GM21576 (cell line): ENCODE data around the gene SIAH2.

Experiments
- ATAC-seq: cut with Tn5 transposase; IDR thresholded peaks from one replicate; pipeline ENCODE4 v1.9.1; 2021; ENCODE audit warnings: mild to moderate bottlenecking, moderate library complexity; ENCODE audit not compliant: unreplicated experiment

SIAH2 gene

DNA sequence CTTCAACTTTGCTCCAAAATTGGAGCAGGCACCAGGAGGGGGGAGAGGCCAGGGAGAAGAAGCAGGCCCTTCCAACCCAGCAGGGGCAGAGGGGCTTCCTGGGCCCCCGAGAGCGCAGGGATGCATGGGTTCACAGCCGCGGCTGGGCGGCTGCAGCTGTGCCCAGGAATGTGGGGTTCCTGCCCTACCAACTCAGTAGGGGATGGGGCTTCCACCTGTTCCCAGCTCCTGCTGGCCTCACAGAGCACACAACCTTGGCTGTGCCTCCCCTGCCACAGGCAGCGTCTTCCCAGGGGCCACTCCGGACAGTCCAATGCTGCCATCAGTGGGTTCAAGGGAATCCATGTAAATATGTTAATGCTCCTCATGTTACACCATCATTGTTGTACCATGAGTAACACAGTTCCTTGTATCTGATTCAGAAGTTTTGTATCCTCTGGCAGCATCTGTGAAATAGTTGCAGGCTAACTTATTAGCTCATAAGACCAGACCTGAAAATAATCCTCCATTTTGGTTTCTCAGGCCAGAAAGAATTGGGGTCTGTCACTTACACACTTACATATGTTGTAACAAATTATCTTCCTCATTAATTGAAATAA is 12.1 kb upstream of the SIAH2 start:
- ATAC-seq: no peak

DNA sequence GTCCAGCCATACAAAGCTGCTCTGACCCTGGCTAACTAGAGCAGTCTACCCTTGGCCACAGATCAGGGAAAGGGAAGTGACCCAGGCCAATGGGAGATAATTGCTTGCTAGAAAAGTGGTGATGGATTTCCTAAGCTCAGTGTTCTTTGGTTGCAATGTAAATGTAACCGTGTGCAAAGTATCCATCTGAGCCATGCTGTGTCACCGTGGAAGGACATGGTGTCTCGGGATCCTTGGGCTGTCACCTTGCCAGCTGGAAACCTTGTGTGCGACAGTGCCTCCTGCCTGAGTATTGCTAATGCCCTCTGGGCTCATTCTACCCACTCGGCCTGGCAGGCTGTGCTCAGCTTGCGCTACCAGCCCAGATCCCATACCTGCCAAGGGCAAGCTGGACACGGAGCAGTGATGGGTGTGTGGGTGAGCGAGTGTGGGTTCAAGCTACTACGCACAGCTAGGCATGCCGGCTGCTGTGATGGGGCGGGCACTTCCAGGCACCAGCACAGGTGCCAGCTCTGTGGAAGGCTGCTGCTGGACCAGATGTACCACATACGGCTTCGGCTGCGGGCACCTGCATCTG is 10.7 kb upstream of the SIAH2 start:
- ATAC-seq: no peak

DNA sequence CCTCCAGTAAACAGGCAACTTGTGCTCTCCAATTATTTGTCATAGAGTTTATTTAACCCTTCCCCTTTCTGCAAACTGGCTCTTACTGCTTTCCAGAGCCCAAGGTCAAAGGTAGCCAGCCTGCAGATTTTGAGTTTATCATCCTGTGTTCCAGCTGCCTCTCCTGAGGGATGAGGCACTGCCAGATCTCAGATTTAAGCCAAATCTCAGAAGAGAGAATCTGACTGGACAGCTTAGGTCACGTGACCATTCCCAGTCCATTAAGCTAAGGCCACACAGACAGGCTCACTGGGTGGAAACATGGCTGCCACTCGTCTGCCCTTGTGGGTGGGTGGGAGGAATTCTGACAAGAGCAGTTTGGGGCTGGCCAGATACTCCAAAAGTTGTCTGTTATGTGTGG is 8.6 kb upstream of the SIAH2 start:
- ATAC-seq: no peak

DNA sequence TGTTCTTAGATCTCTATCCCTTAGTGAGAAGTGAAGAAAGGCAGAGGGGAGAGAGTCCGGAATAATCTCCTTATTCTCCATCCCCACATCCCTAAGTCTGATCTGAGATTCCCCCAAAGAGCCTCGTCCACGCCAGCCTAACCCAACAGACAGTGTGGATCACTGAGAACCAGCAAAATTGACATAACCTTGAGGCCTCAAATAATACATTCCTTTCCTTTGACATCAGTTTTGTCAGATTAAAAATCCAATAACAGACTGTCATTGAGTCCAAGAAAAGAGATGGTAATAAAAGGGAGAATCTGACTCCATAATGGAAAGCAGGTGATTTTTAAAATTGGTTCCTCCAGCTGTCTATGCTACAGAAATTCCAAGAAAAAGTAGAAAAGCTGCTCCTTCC is 7.7 kb upstream of the SIAH2 start:
- ATAC-seq: no peak

DNA sequence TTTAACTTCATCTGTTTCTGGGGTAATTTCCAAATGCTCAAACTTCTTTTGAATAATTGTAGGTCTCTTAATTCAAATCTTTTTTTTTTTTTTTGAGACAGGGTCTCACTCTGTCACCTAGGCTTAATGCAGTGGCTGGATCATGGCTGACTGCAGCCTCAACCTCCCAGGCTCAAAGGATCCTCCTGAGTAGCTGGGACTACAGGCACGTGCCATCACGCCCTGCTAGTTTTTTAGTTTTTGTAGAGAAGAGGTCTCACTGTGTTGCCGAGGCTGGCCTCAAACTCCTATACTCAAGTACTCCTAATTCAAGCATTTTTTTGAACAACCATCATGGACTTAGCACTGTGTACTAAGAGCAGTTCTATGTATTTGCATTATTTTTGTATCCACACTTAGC is 3.8 kb upstream of the SIAH2 start:
- ATAC-seq: no peak

DNA sequence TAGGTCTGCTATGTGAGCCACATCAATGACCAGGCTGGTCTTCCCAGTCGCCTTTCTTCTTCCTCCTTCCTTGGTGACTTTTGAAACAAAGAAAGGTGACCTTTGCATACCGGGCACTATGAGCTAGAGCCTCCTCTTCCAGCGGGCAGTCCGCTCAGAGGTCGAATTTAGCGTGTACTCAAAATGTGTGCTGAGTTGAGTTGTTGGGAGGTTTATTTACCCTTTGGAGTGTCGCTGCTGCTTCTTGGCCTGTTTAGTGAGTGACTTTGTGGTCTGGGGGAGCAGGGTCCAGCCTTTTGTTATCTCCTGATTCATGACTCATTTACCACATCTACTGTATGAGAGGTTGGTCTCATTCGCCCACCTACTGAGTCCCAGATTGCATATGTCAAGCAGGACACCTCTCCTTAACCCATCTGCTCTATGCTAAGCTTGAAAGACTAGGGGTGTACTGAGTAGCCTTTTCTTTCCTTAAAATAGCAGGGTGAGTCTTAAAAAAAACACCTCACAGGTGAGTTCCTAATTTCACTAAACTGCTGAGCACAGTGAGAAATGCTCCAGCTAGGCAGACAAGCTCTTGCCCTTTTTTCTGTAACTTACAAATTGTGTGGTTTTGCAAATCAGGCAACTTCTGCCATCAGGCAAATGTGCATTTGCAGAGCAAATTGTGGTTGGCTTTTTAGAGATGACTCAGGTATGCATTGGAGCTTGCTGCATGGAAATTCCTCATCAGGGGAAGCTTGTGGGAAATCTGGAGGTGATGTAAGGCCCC is 3.2 kb upstream of the SIAH2 start:
- ATAC-seq: peak; percentile 14

DNA sequence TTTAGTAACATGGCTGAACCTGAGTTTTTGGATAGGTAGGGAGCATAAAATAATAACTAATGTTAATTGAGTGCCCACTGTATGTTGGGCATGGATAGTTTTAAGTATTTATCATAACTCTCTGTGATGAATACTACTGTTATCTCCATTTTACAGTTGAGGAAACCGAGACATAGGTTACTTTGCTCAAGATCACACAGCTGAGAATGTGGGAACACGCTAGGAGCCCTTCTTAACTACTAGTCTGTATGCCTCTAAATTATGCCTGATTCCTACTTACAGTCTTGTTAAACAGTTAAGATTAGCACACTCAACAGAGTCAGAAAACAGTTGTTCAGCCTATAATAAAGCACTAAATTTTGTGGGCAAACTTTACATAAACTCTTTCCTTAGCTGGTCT is 2.0 kb upstream of the SIAH2 start:
- ATAC-seq: no peak

DNA sequence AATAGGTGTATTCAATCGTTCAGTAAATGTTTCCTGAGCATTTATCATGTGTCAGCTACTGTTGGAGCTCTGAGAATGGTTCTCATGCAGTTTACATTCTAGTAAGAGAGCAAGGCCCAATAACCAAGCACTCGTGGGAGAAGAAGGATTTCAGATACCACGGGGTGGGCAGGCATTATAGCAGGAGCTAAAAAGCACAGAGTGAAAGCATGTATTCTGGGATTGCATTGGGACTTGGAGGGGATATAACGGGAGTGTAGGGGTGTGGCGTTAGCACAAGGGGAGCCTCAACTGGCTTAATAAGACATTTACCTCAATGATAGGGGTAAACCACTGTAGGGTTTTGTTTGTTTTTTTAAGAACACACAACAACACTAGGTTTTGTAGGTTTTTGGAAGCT is 1.6 kb upstream of the SIAH2 start:
- ATAC-seq: no peak

DNA sequence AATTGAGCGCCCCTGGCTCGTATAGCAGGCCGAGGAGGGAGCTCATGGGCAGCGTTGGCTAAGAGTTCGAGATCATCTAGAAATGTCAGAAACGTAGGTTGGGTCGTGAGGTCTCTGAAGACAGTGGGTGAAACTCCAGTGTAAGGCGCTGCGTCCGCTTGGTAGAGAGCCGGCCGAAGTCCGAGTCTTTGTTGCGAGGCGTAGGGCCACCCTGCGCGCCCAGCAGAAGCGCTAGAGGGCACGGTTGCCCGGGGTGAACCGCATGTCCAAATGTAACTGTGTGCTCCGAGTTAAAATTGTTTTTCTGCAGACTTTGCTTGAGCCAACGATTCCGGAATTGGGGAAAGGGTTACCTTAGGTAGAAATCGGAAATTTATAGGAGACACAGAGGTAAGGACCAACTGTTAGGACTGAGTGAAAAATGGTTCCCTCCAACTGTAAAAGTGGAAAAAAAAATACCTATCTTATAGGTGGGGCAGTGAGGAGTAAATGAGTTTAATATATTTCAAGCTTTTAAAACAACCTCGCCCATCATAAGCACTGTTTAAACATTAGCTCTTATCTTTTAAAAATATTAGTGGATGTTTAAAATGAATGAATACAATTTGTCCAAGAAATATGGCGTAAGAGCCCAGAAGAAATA is 993 bp upstream of the SIAH2 start:
- ATAC-seq: peak; percentile 20

DNA sequence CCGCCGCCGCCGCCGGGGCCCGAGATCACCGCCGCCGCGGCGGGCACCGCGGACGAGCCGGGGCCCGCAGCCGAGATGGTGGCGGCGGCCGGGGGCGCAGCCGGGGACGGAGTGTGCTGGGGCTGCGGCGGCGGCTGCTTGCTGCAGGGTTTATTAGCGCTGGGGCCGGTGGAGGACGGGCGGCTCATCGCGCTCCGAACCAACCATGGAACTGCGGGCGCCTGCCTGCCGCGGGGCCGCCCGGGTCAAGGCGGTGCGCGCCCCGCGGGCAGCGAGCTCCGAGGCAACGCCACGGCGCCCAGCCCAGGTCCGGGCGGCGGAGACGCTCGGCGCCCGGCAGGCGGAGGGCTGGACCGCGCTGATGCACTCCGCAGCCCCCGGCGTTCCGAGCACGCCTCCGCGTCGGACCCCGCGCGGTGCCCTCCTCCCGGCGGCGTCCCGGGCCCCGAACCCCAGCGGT is 277 bp downstream of the SIAH2 start:
- ATAC-seq: no peak

DNA sequence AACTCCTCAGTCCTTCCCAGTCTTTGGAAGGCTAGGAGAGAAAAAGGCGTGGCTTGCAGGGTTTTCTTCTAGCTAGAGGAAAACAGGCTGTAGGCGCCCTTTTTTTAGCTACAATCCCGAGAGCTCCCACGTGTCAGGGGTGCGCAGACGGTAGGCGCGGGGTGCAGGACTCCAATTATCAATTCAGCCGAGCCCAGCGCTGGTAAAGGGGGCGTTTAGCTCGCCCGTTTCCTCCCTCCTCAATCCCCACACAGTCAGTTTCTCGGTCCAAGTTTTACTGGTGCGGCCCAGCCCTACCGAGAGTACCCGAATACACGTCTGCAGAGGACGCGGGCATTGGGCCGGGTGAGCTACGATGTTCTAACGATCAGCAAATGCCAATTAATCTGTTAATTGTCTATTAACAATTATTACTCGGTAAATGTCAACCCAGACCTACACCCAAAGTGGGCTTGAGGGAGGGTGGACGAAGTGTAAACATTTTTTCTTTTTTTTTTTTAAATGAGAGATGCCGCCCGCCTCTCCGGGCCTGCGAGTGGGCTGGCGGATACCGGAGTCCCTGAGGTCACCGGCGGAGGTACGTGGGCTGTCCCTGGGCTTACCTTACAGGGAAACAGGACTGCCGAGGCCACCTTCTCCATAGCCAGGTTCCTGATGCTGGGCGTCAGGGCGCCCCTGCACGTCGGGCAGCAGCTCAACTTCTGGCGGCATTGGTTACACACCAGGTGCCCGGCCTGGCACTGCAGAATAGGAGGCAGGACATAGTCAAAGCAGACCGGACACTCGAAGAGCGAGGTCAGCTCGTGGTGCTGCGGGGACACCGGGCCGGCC is 923 bp downstream of the SIAH2 start:
- no peak for ATAC-seq

DNA sequence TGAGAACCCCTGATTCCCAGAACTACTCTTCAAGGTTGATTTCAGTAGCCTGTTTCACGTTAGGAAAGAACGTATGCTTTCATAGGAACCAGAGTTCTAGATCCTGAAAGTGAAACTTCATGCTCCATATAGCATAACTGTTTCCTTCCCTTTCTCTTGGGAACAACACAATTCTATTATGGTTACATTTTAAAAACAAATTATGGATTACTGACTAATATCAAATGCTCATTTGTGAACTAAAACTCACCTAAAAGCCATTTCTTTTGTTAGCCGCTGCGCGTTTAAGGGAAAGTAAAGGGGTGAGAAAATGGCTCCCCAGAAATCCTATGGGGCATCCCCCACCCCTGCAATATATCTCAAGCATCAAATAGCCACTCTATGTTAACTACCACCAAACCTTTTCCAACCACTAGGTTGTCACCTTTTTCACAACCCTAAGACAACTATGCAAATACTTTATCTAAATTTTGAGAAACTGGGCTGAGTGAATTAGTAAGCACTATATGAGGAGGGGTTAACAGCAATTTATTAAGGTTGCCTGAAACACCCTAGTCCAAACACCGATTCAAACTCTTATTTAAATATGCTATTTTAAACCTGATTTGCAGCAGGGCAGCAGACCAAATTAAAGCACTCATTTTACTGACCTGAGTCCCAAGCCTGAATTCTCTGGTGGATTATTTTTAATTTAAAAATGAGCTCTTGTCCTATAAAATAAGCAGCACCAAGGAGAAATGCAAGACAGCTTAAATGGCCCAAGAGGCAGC is 2.4 kb downstream of the SIAH2 start:
- peak; percentile 28 for ATAC-seq

DNA sequence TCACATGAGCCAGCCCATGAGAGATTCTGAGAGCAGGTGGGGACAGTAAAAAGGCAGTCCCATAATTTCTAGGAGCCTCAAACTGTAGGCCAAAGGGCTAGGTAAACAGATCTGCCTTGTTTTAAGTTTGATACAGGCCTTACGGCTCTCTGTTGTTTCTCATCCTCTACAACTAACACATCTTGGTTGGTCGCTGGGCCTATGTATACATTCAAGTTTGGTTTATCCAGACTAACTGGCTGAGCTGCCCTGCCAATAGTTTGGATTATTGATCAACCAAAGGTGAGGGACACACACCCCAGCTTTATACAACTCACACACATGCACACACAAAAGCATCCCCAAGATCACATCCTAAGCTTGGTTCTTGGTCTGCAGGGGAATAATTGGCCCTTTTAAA is 3.0 kb downstream of the SIAH2 start:
- no peak for ATAC-seq

DNA sequence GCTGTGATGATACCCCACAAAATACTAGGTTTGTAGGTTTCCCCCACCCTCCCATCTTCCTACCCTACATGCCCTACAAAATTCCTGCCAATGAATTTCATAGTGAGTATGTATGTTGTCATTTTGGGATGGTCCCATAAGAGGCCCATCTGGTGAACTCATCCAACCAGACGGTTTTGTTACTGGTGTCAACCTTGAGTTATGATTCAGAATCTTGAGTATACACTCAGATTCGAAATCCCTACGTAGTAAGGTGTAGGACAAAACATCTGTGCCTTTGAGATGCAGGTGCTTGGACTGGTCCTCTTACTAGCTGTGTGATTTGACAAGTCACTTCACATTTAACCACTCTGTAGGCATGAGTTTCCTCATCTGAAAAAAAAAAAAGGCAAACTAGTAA is 3.6 kb downstream of the SIAH2 start:
- no peak for ATAC-seq

DNA sequence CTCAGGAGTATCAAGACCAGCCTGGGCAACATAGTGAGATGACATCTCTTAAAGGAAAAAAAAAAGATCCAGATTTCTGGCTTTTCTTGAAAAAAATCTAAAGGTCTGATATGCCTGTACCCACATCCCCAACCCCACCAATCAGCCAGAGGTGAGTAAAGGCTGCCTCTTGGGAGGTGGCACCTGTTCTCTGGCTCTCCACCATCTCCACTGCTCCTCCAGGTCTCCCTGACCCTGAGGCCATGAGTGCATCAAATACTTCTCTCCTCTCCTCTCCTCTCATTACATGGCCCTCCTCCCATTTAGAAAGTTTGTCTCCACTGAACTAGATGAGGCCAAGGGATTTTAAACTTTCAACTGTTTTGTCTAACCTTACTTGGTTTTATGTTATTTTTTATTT is 5.2 kb downstream of the SIAH2 start:
- no peak for ATAC-seq

DNA sequence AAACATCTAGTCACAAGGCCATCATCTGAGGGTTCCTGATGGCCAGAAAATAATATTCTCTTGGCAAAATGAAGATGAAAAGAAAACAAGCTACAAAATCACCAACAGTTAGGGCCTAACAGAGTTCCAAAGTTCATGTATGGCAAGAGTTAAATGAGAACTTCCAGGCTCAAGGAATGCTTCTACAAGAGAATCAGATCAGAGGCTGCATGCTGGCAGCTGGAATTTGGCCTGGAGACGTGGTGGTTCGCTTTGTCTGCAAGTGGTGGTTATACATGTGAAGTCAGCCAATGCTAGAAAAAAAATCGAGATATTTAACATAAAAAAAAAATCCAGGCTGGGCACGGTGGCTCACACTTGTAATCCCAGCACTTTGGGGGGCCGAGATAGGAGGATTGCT is 5.6 kb downstream of the SIAH2 start:
- ATAC-seq: no peak

DNA sequence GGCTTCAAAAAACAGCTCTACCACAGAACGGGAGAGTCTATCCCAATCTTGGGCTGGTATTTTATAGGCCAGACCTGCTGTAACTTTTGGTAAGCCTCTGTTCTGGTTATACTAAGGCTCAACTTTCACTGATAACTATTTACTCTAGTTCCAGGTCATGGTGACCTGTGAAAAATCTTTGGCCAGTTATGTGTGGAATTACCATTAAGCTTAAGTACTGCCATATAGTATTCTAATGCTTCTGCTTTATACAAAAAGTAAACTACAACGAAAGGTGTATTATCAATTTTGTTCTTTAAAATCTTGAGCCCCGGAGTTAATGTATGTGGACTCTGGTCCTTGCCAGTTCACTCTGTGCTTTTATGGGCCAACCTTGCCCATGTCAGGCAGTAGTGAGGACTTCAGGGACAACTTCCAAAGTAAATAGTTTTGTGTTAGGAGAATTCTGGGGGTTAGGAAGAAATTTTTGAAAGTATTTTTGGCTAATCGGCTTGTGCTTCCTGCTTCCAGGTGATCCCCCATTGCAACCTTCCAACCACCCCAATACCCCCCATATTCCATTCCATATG is 6.4 kb downstream of the SIAH2 start:
- no peak for ATAC-seq

DNA sequence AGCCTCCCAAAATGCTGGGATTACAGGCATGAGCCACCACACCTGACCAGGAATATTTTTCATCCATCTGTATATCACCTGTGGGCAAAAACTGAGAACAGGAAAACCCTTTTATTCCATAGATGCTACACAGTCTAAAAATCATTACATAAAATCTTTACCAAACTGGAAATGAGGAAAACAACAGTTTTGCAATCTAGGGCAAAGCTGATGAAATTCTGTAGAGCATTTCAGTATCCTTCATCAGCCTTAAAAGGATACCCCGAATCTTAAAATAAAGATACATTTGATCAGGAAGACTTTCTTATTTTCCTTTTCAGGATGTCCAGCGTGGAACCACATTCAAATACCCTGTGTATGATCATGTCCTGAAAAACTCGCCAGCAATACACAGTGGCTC is 7.1 kb downstream of the SIAH2 start:
- no peak for ATAC-seq

DNA sequence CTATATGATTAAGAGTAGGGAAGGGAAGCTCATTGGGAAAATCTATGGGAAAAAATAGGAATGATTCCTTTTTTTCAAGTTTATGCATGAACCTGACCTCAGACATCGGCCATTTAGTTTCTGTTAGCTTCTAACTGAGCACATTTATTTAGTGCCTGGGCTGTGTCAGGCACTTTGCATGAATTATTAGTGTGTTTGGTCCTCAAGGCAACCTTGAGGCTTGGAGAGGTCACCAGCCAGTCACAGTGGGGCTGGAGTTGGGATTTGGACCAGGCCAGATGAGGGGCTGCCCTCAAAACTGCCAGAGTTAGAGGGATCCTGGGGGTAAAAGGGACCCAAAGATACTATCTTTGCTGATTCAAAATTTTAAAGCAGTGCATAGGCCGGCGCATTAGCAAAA is 8.1 kb downstream of the SIAH2 start:
- no peak for ATAC-seq

DNA sequence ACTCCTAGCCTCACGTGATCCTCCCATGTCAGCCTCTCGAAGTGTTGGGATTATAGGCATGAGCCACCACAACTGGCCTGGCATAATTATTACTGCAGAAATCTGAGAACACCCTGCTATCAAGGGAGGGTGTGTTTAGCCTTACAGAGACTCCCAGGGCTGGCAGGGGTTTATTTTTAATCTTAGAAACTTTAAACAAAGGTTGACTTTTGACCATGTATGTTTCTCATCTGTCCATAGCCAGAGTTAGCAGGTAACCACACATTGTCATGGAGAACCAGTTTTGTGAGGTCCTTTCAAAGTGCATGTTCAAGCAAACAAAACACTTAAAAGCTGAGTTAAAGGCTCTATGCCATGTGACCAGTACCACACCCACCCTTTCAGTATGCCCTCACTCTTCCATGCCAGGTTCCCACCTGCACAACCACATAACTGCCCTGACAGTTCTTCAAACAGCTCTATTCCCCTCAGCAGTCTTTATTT is 11.1 kb downstream of the SIAH2 start:
- ATAC-seq: no peak
